ENCODE data around the gene FOS.
"Not testable (repeated sequence)": the region's sequence is repeated elsewhere in the genome, so short reads cannot be mapped to it uniquely, and the experiment has no call there.

FOS gene

DNA sequence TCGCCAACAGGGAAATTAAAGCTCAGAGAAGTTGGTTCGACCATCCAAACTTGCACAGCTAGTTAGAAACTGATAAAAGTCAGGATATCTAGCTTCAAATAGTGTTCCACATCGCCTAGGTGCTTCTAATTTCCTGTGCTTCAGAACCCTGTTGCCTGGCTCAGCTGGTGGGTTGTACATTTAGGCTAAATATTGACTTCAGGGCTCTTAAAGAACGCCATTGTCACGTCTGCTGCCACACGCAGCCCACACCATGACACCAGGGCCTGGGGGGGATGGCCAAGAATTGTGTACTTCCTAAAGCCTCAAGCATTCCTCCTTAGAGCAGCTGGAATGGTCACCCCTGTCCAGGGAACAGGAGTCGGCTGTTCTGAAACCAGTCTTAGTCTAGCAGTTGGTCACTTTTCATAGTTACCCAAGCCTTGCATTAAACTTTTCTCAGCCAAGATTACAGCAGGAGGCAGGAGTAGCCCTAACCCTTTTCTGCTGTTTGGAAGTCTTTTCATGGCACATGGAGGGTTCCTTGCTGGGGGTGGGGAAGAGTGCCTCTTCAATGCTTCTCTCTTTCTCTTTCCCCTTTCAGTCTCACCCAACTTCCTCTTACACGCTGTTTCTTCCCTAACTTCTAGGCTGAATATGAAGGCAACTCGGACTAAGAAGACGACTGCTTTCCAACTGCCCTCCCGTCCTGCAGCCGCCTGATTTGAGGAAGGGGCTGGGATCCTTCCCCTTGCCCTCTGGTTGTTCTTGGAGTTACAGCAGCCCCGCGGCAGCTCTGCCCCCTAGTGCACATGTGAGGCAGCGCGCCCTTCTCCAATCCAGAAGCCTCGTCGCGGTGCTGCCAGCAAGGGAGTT is 17.1 kb downstream of the FOS start:
- DNase-seq = peak; percentile 61

DNA sequence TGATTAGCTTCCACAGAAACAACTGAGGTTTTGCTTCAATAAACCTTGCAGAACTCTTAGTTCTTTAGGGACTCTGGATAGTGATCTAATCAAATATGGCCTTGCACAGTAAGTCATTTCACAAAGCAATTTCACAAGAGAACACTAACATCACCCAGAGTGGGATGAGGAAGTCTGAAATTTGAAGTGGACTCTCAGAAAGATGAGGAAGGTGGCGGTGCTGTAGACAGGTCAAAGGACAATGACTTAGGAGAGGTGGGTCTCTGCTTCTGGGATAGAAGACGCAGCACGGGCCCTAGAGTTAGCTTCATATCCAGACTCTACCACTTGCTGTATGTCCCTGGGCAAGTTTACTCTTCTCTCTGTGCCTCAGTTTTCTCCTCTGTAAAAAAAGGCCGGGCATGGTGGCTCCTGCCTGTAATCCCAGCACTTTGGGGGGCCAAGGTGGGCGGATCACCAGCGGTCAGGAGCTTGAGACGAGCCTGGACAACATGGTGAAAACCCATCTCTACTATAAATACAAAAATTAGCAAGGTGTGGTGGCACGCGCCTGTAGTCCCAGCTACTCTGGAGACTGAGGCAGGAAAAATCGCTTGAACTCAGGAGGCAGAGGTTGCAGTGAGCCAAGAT is 18.9 kb downstream of the FOS start:
- no peak for DNase-seq

DNA sequence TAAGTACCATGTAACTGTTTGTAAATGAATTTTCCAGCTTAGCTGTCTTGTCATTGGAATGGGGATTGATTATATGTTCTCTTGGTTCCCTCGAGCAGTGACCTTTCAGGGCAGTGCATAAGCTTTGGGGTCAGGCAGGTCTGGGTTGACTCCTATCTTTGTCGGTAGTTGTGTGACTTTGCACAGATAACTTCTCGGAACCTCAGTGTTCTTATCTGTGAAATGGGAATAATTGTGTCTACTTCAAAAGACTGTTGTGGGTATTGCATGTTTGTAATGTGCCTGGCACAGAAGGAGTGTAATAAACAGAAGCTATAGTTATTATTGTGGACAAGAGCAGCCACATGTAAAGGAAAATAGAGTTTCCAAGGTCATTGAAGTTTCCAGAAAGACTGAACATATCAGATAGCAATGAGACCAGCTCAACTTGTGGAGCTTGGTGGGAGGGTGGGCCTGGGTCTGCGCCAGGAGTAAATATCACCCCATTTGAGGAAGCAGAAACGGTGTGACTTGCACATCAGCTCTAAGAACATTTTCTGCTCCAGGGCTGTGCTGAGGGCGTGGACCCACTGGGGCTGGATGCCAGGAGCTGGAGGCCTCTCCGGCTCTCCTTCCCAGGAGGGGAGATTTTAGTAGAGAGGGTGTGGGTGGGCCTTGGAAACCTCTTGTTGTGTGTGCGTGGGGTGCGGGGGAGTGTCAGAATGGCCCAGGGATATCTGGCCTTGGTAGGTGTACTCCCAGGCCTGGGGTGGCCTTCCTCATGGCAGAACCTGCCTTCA is 19.7 kb downstream of the FOS start:
- no peak for DNase-seq

DNA sequence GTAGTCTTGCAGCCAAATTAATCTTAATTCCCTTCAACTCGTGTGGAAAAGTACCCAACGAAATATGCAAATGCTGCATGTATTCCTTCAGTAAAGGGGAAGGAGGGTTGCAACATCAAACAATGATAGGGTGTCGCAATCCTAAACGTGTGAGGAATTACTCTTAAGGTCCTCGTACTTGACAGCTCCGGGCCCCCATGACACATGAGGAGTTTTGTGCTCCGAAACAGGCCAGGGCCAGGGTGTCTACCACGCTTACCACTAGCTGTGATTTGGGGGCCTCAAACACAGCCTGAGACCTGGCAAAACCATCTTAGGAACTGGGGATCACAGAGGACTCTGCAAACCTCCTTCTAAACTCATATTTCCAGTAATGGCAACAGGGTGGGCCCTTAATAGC is 20.4 kb downstream of the FOS start:
- no peak for DNase-seq

DNA sequence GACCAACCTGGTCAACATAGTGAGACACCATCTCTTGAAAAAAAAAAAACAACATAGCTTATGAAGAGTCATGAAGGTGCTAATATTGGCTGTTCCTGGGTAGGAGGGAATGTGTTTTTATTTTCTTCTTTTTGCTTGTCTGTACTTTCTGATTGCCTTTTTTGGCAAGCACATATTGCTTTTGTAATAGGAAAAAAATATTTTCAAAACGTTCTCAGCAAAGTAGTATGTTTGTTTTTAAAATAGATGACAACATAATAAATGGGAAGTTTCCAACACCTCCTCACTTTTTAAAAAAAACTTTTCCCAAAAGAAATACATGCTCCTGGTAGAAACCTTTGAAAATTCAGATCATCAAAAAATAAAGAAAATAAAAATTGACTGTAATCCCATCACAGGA is 20.9 kb downstream of the FOS start:
- DNase-seq = no peak

DNA sequence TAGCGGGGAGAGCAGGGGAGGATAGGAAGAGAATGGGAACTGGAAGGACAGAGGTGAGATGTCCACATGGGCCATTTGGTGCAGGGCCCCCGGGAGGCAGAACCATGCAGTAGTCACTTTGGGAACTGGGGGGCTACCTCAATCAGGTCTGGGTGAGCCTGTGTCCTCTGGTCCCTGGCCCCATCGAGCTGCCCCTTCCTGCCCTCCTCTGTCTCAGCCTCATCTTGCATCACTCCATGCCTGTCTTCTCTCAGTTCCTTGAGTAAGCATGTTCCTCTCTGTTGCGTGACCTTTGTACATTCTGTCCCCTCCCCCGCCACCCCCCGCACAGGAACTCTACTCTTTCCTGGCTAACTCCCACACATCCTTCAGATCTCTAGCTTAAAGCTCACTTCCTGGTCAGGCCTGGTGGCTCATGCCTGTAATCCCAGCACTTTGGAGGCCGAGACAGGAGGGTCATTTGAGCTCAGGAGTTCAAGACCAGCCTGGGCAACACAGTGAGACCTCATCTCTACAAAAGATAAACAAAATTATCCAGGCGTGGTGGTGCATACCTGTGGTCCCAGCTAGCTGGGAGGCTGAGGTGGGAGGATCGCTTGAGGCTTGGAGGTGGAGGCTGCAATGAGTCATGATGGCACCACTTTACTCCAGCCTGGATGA is 23.2 kb downstream of the FOS start:
- DNase-seq = no peak

DNA sequence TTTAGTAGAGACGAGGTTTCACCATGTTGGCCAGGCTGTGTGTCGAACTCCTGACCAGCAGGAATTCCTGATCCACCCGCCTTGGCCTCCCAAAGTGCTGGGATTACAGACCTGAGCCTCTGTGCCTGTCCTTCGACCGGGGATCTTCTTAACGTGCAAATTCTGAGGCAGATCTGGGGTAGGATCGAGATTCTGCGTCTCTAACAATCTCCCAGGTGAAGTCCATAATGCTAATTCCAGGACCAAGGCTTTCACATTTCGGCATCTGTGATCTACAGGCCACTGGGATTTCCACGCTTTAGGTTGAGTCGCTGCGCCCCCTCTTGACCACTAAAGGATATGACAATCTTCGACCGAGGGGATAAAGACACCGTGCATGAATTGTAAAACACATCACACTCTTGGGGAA is 24.8 kb downstream of the FOS start:
- peak; percentile 90 for DNase-seq

DNA sequence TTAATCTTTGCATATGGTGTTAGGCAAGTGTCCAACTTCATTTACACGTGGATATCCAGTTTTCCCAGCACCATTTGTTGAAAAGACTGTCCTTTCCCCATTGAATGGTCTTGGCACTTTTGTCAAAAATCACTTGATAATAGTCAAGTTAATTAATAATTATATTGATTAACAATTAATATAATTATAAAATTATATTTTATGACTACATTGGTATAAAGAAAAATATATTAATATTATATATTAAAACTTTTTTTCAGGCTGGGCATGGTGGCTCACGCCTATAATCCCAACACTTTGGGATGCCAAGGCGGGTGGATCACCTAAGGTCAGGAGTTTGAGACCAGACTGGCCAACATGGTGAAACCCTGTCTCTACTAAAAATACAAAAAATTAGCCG is 27.8 kb downstream of the FOS start:
- not testable (repeated sequence) for DNase-seq

DNA sequence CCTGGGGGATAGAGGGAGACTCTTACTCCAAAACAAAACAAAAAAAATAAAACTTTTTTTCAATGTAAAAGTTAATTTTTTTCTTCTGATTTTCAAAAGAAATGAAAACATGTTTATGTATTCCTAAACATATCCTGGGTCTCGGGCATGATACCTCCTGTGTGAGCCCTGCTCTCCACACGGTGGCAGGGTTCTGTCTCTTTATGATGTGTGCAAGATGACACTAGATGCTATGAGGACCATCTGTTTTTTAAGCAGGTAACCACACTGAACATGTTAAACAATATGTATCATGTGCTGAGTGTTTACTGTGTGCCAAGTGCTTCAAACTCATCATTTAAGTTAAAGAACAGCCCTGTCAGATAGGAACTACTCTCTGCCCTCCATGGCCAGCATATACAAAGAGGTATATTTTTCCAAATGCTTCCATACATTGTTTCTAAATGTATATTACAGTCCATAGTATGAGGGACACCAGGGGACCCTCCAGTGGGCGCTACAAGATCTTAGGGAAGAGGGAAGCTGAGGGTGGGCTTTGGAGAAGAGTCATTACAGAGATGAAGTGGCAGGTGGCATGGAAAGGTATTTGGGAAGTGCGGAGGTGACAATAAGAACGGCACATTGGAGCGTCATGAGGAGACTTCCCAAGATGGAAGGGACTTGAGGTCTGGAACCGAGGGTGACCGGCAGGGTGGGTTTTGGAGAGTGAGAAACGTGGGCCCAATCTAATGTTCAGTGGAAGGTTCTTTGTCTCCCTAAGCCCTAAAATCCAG is 28.5 kb downstream of the FOS start:
- DNase-seq = peak; percentile 89

DNA sequence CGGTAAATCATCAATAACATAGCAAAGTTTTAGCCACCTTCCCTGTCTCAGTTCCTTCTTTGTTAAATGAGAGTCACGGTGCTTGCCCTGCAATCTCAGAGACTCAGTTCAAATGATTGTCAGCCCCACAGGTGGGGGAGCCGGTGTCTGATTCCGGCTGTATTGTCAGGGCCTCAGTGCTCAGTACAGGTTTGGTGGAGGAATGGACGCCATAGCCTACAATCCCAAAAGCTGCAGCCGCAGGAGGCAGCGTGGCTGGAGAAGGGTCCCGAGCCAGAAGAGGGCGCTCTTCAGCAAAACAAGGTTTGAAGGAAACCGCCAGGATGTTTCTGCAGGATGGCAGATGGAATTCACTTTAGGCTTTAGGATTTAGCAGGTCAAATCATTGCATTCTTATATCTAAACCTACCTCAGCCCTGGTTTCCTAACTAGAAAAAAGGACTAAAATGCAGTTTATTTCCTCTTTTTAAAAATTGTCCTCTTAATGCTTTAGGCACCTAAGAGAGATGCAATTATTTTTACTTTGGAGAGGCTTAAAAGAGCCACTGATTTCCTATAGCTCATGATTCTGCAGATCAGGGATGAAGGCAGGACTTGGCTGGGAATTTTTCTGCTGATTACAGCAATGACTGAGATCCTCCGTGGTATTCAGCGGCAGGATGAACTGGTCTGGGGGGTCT is 29.2 kb downstream of the FOS start:
- peak; percentile 96 for DNase-seq

DNA sequence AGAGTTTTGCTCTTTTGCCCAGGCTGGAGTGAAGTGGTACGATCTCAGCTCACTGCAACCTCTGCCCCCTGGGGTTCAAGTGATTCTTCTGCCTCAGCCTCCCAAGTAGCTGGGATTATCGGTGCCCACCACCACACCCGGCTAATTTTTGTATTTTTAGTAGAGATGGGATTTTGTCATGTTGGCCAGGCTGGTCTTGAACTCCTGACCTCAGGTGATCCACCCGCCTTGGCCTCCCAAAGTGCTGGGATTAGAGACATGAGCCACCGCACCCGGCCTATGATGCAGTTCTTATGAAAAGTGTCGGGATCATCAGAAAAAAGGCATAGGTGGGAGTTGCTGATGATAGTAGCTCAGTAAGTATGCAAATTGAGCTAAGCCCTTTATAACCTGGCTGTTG is 30.4 kb downstream of the FOS start:
- not testable (repeated sequence) for DNase-seq

DNA sequence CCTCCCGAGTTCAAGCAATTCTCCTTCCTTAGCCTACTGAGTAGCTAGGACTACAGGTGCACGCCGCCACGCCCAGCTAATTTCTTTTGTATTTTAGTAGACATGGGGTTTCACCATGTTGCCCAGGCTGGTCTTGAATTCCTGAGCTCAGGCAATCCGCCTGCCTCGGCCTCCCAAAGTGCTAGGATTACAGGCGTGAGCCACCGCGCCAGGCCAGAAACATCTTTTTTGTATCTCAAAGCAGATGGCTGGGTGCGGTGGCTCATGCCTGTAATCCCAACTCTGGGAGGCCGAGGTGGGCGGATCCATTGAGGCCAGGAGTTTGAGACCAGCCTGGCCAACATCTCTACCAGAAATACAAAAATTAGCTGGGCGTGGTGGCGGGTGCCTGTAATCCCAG is 30.9 kb downstream of the FOS start:
- not testable (repeated sequence) for DNase-seq

DNA sequence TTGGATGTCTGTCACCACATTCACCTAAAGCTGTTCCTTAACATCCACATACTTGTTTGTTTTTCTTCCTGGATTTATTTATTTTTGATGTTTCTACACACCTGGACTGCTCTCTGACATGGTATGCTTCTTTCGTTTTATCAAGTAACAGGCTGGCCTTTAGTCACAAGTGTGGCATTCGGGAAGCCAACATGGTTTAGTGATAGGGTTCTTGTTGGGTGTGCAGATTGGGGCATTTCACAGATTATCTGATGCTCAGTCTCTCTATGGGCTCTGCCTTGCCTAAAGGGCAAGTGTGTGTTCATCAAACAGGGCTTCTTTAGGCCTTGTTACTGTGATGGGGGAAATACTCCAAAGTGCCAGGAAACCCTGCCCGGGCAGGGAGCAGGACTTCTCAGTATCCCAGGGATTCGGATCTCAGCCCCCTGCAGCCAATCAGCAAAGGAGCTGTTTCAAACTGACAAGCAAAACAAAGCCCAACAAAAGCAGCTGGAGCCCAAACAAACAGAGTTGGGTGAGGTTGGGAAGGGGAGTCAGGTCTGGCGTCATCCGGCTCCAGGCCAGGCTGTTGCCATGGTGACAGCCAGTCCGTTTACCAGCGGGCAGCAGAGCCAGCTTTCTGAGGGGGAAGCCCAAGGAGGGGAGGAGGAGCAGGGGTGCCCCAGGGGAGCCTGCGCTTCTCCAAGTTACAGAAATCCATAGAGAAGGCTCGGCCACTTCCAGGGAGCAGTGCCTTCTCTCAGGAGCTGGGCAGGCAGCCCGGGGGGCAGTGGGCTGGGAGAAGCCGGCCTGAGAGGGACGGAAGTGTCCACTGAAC is 31.9 kb downstream of the FOS start:
- peak; percentile 83 for DNase-seq

DNA sequence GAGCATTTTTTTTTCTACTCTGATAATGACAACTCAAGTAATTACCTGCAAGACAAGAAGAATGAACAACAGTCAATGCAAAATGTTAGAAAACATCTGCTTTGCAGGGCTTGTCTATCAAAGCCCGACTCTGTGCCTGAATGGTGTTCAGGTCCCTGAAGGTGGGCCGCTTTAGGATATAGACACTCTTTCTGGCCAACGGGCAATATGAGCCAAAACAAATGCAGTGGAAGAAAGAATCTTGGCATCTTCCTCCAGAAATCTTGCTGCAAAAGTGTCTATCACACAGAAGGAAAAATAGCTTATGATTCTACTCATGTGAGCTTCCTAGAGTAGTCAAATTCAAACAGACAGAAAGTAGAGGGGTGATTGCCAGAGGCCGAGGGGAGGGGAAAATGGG is 32.7 kb downstream of the FOS start:
- no peak for DNase-seq

DNA sequence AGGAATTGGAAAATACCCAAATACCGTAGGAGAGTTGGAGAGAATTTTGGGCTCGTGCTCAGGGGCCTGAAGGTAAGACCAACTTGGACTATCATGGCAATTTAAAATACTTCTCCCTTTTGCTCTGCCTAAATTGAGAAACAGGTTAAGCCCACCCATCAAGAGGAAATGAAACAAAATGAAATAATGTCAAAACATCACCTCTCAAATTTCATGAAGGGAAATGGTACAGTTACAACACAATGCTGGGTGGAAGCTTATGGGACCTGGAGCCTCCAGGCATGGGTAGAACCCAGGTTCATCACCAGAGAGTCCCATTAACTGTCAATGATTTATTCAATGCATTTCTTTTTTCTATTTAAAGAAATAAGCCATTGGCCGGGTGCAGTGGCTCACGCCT is 33.7 kb downstream of the FOS start:
- DNase-seq = no peak

DNA sequence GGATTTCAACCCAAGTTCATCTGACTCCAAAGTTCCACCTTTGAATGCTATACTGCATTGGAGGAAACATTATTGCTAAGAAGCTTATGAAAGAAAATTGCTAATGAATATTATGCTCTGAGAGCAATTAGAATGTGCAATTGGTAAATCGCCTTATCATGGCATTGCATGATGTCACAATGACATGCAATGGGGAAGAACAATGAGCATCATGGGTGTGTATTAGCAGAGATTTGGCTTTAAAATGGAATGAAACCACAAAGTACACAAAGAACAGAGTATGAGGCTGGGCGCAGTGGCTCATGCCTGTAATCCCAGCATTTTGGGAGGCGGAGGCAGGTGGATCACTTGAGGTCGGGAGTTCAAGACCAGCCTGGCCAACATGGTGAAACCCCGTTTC is 34.7 kb downstream of the FOS start:
- no peak for DNase-seq

DNA sequence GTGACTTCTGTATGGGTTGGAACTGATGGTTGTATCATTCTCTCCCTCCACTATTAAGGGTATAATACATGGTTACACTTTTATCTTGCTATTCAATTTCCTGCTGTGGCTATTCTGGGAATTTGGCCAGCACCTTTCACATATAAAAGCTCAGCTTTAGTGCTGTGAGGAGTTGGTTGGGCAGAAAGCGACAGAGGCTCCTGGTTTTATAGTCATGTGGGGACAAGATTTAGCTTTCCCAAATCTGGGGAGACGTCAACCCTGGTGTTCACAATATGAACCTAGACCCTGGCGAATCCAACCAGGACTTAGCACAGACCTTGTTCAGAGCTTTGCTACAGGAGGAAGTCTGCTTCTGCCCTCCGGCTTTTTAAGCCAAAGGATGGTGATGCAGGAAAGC is 36.5 kb downstream of the FOS start:
- no peak for DNase-seq

DNA sequence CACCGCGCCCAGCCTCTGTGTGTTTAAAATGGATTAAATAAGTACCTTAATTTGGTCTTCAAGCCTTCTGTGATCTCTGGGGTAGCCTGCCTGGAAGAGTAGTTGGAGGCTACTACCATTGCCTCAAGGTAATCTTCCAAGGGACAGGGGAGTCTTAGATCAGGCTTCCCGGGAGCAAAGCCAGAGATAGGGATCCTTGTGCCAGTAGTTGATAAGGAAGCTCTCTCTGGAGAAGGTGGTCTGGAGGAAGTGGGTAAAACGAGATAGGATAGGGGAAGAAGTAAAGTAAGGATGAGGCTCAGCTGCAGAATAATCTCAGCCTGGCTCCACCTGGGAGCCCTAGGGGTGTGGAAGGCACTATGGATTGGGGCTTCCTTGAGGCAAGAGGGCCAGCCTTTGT is 38.5 kb downstream of the FOS start:
- no peak for DNase-seq

DNA sequence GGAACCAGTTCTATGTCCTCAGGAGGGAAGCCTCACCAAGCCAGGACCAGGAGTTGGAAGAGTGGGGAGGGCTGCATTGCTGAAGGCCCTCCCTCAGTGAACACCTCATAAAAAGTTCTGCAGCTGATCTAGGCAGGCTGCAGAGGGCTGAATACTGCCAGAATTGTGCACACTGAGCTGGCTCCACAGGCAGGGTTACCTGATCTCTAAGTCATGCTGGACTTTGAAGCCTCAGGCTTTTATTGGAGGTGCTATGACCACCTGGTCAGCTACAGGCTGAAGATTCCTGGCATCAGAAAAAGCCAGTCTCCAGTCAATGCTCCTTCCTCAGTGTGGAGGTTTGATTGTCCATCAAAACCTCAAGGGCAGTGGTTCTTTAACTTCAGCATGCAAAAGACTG is 39.7 kb downstream of the FOS start:
- DNase-seq = no peak

DNA sequence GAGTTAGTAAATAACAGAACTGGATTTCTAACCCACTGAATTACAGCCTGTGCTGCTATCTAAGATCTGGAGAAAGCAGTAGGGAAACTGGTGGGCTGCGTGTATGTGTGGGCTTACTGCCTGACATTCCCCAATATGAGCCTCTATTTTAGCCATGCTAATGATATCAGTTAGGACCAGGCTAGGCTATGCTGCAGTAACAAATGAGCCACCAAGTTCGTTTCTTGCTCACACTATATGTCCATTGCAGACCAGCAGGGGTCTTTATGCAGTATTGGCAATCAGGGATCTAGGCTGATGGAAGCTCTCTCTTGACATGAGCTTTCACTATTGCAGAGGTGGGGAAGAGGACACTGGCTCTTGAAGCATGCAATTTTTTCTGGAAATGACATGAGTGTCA is 40.4 kb downstream of the FOS start:
- DNase-seq = no peak

DNA sequence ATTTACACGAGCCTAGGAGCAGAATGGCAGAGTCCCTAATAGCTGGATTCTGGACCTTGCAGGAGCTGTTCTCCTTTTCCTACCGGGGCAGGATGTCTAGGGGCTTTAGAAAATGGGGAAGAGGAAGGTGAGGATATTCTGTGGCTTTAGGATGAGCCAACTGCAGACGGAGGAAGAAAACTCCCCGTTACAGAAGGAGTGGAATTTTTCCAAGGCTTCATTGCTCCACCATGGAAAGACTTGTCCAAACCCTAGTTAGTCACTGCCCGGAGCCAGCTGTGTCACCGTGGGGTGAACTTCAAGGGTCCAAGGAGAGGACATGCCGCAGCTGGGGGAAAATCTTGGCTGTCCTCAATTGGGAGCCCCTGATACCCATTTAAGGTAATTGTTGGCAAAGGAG is 41.6 kb downstream of the FOS start:
- no peak for DNase-seq

All from NCI-H1694 (cell line).